Midbrain (tissue), 1 donor: Measurements from ENCODE around the gene PIGV.

Experiments
- DNase-seq: peaks from one replicate; lab custom pipeline; 2025; lab: John Stamatoyannopoulos, UW

The PIGV gene

DNA sequence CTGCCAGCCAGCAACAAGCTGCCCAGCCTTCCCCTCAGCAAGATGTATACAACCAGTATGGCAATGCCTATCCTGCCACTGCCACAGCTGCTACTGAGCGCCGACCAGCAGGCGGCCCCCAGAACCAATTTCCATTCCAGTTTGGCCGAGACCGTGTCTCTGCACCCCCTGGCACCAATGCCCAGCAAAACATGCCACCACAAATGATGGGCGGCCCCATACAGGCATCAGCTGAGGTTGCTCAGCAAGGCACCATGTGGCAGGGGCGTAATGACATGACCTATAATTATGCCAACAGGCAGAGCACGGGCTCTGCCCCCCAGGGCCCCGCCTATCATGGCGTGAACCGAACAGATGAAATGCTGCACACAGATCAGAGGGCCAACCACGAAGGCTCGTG lies 13.3 kb upstream of the PIGV start:
- DNase-seq = no peak

DNA sequence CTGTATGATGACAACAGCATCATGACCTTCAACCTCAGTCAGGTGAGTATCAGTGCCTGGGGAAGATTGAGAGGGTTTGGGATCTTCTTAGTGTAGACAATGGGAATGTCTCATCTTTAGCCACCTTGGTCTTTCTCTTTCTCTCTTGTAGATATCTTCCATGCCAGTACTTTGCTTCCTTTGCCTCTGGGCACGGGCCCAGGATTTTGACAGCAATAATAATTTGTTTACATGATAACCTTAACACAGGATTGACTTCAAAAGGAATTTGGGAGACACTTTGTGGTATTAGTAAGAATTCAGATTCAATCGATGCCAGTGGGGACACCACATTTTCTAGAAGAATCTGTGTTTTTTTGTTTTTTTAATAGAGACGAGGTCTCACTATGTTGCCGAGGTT lies 12.1 kb upstream of the PIGV start:
- DNase-seq = no peak

GRCh38 chr1:26779098-26779668 lies 8.6 kb upstream of the PIGV start:
- DNase-seq = no peak

- DNase-seq = no peak
Measured at GRCh38 chr1:26780344-26780957, 7.3 kb upstream of the PIGV start.

- no peak for DNase-seq
Measured at GRCh38 chr1:26781206-26781825, 6.4 kb upstream of the PIGV start.

DNA sequence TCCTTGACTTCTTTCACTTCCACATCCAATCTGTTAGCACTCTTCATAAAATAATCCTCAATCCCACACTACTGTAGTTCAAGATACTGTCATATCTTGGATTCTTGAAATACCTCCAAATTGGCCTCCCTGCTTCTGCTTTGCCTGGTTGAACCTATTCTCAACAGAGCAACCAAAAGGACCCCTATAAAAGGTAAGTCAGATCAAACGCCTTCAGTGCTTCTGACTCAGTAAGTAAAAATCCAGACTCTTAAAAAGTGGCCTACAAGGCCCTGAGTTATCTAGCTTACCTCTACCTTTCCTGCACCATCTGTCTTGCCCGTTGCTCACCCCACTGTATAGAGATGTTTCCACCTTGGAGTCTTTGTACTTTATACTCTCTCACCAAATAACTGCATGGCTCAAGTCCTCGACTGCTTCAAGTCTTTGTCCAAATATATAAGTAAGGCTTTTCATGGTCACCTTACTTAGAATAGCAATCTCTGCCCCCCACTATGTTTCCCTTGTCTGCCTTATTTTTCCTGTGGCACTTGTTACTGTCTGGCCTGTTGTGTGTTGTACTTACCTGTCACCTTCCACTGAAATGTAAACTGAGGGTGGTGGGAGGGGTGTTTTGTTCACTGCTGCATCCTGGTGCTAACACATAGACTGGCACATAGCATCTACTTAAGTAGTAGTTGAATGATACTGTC lies 5.1 kb upstream of the PIGV start:
- no peak for DNase-seq

DNA sequence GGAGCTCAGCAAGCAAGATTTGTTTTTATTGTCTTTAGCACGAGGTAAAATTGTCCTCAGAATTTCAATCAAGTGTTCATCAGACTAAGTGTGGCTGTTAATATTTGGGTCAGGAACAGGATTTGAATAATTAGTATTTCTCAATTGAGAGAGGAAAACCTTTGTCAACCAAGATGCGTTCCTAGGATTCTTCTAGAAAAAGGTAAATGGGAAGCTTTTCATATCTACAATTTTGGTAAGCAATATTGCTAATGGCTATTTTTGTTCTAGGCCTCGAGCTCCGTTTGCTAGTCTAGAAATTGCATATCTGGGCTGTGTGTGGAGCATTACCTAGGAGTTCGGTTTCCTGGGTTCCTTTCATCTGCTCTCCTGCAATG lies 4.1 kb upstream of the PIGV start:
- no peak for DNase-seq

- peak; percentile 87 for DNase-seq
Measured at GRCh38 chr1:26784023-26784871, 3.5 kb upstream of the PIGV start.

- no peak for DNase-seq
Measured at GRCh38 chr1:26784886-26785285, 2.9 kb upstream of the PIGV start.

- DNase-seq = peak; percentile 53
Measured at GRCh38 chr1:26785611-26786436, 1.9 kb upstream of the PIGV start.

DNA sequence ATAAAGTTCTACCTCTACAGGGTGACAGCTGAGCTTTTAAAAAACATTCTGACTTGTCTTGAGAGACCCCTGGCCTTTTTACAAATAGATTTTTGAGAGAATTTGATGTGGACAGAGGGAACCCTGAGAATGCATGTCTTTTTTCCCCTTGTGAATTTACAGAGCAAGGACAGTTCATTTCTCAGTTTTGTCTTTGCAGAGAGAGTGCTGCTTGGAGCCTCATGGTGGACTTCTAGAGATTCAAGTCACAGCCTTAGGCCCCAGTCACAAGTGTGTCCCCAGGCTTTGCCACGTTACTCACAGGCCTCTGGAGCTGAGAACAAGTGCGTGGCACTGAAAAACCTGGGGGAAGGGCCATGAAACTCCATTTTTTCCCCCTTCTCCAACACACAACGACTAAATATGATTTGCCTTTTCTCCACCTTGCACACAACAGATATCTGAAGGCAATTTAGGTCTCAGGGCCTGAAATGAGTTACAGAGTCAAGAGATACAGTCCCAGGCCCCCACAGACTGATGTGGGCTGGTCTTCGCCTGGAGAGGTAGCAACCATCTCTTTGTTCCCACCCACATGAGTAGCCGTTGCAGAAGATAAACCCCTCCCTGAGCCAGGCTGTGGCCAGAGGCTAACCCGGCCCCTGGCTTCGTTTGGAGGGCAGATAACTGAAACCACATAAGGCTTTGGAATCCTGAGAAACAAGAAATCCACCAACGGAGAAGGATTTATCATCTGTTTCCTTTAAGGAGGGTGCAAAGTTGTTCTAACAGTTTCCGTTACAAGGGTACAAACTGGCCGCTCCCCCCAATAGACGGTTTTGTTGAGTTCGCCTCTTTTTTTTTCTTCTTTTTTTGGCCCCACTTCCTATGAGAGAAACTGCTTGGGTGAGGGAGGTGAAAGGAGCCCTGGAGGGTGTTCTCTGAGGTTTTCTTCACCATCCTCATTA lies 1.0 kb upstream of the PIGV start:
- peak; percentile 53 for DNase-seq

DNA sequence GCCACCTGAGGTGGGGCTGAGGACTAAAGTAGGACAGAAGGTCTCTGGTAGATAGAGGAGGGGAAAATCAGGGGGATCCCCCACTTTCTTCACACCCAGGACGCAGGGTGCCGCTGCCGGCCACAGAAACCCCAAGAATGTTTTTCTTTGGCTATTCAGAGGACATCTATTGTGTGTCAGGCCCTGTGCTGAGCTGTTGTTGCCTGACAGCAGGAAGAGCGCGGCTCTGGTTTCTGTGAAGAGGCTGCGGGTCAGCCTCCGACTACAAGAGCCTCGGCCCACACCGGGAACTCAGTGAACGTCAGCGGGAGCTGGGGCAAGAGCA lies 407 bp upstream of the PIGV start:
- DNase-seq = no peak

DNA sequence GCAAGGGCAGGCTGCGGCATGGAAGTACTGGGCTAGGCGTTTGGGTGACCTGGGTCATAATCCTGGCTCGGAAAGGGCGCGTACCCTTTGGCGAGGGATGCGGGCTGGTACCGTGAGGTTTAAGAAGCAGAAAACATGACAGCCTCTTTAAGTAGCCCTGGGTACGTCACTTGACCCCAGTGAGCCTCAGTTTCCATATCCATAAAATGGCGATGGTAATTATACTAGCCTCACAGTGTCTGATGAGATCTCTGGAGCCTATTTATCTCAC lies 700 bp downstream of the PIGV start:
- no peak for DNase-seq

DNA sequence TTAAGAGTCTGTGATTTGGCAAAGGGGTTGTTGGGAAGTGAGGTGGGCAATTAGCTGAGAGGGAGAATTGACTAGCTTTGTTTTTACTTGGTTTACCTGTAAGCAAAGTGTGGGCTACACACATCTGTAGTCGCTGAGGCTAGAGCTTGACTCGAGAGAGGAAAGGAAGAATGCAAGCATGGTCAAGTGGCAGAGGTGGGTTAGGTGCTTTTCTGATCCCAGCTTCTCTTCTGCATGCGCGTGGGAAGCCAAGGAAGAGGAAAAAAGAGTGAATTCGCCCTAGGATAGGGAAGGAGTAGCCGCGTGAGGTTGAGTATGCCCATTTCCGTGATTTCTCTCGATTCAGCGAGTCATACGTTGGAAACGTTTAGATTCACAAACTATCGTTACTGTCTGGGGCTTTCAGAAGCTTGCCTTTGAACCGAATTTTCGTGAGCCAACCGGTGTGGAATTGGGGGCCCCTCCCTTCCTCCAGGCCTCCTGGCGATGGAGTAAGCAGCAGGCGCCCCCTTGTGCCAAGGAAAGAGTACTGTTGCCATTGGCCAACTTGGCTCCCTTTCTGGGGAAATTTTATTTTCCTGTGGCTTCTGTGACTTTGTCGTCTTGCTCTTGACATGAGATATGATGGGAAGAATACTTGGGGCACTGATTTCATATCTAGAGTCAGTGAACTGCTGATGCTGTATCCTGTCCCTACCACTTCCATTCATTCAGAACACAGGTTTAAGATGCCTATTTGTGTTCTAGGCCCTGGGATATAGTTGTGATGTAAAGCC lies 1.3 kb downstream of the PIGV start:
- DNase-seq = peak; percentile 89

DNA sequence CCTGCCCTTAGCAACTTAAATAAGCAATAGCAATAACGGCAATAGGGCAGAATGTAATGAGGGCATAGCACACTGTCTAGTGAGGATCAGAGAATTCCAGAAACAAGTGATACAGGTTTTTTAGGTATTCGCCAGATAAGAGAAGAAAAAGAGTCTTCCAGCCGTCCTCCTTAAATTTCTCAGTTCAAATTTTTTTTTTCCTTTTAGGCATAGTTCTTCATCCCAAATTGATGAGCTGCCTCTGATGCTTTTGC lies 1.8 kb downstream of the PIGV start:
- no peak for DNase-seq

DNA sequence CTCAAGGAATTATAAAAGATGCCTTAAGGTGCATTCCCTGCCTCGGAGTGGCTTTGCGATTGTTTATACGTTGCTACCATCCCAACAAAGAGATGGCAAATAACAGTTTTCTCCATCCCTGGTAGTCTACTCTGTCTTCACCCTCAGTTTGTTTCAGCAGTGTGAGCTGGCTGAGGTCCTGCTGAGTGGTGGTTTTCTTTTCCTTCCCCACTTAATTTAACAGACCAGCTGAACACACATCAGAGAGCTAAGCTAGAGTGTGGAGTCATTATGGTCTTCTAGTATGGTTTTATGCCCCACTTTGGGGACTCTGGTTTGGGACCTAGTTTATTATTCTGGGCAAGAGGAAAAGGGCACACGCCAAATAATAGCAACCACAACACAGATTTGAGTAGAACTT lies 2.2 kb downstream of the PIGV start:
- no peak for DNase-seq

- no peak for DNase-seq
Measured at GRCh38 chr1:26790551-26790953, 2.8 kb downstream of the PIGV start.

DNA sequence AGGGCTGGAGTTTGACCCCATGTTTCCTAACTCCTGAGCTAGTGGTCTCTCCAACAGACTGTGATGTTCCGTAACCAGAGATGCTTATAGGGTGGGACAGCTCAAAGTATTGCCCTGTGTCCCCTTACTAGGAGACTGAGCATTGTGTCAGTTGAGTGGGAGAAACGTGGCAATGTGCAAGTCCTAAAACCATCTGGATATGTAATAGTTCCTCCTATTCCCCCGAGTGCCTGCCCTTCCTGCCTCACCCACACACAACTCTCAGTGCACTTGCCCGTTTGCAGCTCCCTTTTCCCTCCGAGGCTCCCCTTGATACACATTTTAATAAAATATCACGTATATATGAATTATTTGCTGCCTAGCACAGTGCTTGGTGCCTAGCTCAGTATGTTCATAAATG lies 3.4 kb downstream of the PIGV start:
- no peak for DNase-seq

GRCh38 chr1:26791626-26792025 lies 3.9 kb downstream of the PIGV start:
- DNase-seq = no peak

GRCh38 chr1:26792924-26793323 lies 5.2 kb downstream of the PIGV start:
- no peak for DNase-seq
